ENCODE data around the gene USP3.

GRCh38 chr15:63588826-63589225 lies 84.4 kb downstream of the USP3 start:
- no peak for TF ChIP-seq CTCF (conservative IDR thresholded peaks at IDR 0.05; ENCODE audit: low read length)
- TF ChIP-seq EZH2phosphoT487 (IDR thresholded peaks at IDR 0.05; ENCODE audit: borderline replicate concordance): no peak
